ENCODE results near the gene TPRG1. TPM values are rescaled to one million over a fixed set of nuclear protein-coding genes. Genes with fewer than 3 reads are reported as not detected.

Gene TPRG1
- total and polyA plus RNA-seq, 7 donors = 0.78 to 24.5 (median 9.9) TPM

DNA sequence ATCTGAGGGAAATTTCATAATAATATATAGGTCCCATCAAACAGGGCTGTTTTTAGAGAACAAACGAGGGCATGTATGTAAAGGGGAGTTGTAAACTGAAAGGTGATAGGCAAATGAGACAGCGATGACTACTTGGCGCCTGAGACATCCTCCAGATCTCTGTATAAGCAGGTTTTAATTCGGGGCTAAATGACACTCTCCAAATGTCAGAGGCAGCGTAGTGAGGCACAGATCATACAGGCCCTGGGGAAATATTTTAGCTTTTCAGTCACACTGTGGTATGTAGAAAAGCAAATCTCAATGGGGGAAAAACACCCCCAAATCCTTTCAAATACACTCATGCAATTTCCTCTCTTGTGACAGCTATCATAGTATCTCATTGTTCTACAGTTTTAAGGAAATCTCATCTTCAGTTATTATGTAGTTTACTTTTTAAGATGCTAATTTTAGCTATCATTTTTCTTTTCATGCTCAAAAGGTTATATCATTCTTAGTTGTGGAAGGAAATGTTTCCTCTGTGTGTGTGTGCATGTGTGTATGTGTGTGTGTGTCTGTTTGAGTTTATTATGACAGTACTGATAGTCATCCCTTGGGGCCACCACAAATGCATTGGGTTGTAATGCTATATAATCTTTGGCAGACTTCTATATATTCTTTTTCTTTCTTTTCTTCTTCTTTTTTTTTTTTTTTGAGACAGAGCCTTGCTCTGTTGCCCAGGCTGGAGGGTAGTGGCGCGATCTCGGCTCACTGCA is 1.1 kb downstream of the TPRG1 start:
- no peaks in the 10 kb centered on the region for H3K9me3 ChIP-seq
- ATAC-seq (no peak), DNase-seq (no peak)
- peaks cover 0 to 5% (median 0%) of the 10 kb centered on the region in 3 donors for H3K27me3 ChIP-seq (ENCODE audit: insufficient read depth in 3 of 3, low read length in 2 of 3)
- intact Hi-C loops (cut with DNase I) = no loop called here
- TF ChIP-seq, protein P1, sequence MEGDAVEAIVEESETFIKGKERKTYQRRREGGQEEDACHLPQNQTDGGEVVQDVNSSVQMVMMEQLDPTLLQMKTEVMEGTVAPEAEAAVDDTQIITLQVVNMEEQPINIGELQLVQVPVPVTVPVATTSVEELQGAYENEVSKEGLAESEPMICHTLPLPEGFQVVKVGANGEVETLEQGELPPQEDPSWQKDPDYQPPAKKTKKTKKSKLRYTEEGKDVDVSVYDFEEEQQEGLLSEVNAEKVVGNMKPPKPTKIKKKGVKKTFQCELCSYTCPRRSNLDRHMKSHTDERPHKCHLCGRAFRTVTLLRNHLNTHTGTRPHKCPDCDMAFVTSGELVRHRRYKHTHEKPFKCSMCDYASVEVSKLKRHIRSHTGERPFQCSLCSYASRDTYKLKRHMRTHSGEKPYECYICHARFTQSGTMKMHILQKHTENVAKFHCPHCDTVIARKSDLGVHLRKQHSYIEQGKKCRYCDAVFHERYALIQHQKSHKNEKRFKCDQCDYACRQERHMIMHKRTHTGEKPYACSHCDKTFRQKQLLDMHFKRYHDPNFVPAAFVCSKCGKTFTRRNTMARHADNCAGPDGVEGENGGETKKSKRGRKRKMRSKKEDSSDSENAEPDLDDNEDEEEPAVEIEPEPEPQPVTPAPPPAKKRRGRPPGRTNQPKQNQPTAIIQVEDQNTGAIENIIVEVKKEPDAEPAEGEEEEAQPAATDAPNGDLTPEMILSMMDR (IDR thresholded peaks at IDR 0.05) = no peak
- H3K4me1 ChIP-seq = no peaks in the 10 kb centered on the region
- no peak overlapping the region for H3K4me3 ChIP-seq
- H3K27ac ChIP-seq = peak overlapping the region; percentile 3
- 79 to 87% (median 81%) methylated on average over 8 of the region's 8 CpGs for WGBS, 3 donors
- no peaks in the 10 kb centered on the region for H3K36me3 ChIP-seq (ENCODE audit: insufficient read depth in 1 of 2, low read depth in 1 of 2)

DNA sequence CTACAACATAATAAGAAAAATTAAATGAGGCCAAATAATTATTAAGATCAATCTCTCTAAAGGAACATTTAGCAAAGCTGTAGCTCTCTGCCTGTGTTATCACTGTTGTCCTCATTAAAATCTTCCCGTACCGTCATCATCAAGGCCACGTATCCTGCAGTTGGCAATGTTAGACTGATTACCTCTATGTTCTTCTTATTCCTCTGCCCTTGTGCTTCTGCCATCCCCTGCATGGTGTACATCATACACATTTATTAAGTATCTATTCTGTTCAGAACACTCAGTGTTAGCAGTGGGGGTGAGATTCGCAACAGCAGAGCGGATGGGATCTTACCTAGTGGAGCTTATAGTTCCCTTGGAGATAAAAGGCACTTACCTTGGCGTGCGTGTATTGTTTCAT is 12.8 kb downstream of the TPRG1 start:
- H3K4me1 ChIP-seq = no peaks in the 10 kb centered on the region
- no peaks in the 10 kb centered on the region for H3K36me3 ChIP-seq (ENCODE audit: insufficient read depth in 1 of 2, low read depth in 1 of 2)
- no peak for DNase-seq
- TF ChIP-seq, protein P1 (IDR thresholded peaks at IDR 0.05) = no peak
- no peaks in the 10 kb centered on the region for H3K9me3 ChIP-seq
- WGBS, 3 donors = 95 to 96% (median 96%) methylated on average over 7 of the region's 7 CpGs
- ATAC-seq = no peak
- no peaks in the 10 kb centered on the region for H3K27me3 ChIP-seq (ENCODE audit: insufficient read depth in 3 of 3, low read length in 2 of 3)
- intact Hi-C loops (cut with DNase I) = no loop called here
- H3K4me3 ChIP-seq = no peak overlapping the region
- no peak overlapping the region for H3K27ac ChIP-seq

DNA sequence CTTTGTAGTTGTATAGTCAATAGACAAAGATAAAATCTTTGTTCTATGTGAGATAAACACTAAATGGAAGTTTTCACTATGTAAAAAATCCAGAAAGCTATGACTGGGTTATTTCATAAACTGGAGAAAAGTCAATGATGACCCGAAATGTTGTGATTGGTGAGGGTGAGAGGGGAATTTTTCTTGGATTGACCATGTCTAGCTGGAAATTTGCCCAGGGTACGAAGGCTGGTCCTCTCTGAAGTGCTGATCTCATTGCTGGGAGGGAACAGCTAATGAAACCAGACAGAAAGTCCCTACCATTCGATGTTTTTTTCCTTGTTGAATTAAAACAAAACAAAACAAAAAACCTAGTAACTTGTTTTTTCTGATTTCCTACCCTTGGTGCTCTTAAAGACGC is 14.3 kb downstream of the TPRG1 start:
- H3K4me1 ChIP-seq = no peaks in the 10 kb centered on the region
- DNase-seq (no peak), ATAC-seq (no peak)
- H3K27ac ChIP-seq = peak overlapping the region; percentile 36
- peaks cover 0 to 13% of the 10 kb centered on the region in 2 donors for H3K36me3 ChIP-seq (ENCODE audit: insufficient read depth in 1 of 2, low read depth in 1 of 2)
- no peak overlapping the region for H3K4me3 ChIP-seq
- TF ChIP-seq, protein P1 (IDR thresholded peaks at IDR 0.05) = no peak
- no peaks in the 10 kb centered on the region for H3K27me3 ChIP-seq (ENCODE audit: insufficient read depth in 3 of 3, low read length in 2 of 3)
- no peaks in the 10 kb centered on the region for H3K9me3 ChIP-seq
- WGBS, 3 donors = 47 to 53% (median 48%) methylated on average over 4 of the region's 4 CpGs
- intact Hi-C loops (cut with DNase I) = no loop called here

DNA sequence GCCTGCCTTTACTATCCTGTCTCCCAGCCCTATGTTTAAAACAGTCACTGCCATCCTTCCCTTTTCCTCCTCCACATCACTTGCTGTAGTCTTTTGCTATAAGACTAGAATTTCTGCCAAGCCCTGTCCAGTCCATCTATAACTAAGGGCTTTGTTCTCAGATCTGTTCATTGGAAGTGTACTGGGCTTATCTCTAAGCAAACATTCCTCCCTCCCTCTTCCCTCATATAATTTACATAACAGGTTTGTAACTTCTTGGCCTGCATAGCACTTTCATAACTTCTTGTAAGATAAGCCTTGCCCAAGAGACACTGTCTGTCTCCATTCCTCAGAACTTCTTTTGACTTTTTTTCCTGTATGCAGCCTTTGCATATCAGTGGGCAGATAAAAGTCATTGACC is 16.7 kb downstream of the TPRG1 start:
- intact Hi-C loops (cut with DNase I) = no loop called here
- Histone ChIP-seq H3K4me1 (no peaks in the 10 kb centered on the region), H3K36me3 (ENCODE audit: insufficient read depth in 1 of 2, low read depth in 1 of 2) (peaks cover 0 to 13% of the 10 kb centered on the region in 2 donors), H3K27ac (no peak overlapping the region), H3K27me3 (ENCODE audit: insufficient read depth in 3 of 3, low read length in 2 of 3) (no peaks in the 10 kb centered on the region), H3K4me3 (no peak overlapping the region), H3K9me3 (peaks cover 12% of the 10 kb centered on the region)
- ATAC-seq (no peak), DNase-seq (no peak)
- TF ChIP-seq, protein P1 (IDR thresholded peaks at IDR 0.05) = no peak

DNA sequence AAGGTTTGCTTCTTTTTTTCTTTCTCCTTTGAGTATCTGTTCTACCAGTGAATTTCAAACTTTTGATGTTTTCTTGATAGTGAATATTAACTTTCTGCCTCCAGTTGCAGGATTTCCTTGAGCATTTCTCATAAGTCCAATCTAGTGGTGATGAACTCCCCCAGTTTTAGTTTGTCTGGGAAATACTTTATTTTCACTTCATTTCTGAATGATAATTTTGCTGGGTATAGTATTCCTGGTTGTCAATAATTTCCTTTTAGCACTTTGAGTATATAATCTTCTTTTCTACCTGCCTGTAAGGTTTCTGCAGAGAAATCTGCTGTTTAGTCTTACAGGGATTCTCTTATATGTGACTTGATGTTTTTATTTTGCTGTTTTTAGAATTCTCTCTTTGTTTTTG is 21.0 kb downstream of the TPRG1 start:
- Histone ChIP-seq H3K36me3 (ENCODE audit: insufficient read depth in 1 of 2, low read depth in 1 of 2) (peaks cover 0 to 13% of the 10 kb centered on the region in 2 donors), H3K4me3 (no peak overlapping the region), H3K4me1 (no peaks in the 10 kb centered on the region), H3K9me3 (peaks cover 18% of the 10 kb centered on the region), H3K27me3 (ENCODE audit: insufficient read depth in 3 of 3, low read length in 2 of 3) (no peaks in the 10 kb centered on the region), H3K27ac (no peak overlapping the region)
- intact Hi-C loops (cut with DNase I) = no loop called here
- no peak for DNase-seq
- ATAC-seq = no peak
- TF ChIP-seq, protein P1 (IDR thresholded peaks at IDR 0.05) = no peak
